HG03139 (cell line): ENCODE measurements around the gene RARB.

Experiments
- ATAC-seq: cut with Tn5 transposase; IDR thresholded peaks from one replicate; pipeline ENCODE4 v1.9.1; 2021; ENCODE audit not compliant: unreplicated experiment

Gene RARB

GRCh38 chr3:25421747-25422146 is 6.3 kb upstream of the RARB start:
- no peak for ATAC-seq

GRCh38 chr3:25423780-25424588 is 4.1 kb upstream of the RARB start:
- no peak for ATAC-seq

GRCh38 chr3:25424614-25425013 is 3.4 kb upstream of the RARB start:
- ATAC-seq: no peak

GRCh38 chr3:25426408-25426807 is 1.7 kb upstream of the RARB start:
- ATAC-seq: no peak

GRCh38 chr3:25427155-25427554 is 908 bp upstream of the RARB start:
- ATAC-seq: no peak

GRCh38 chr3:25427563-25427941 is 511 bp upstream of the RARB start:
- no peak for ATAC-seq

GRCh38 chr3:25428789-25429335 is 799 bp downstream of the RARB start:
- no peak for ATAC-seq

GRCh38 chr3:25429361-25430286 is 1.6 kb downstream of the RARB start:
- no peak for ATAC-seq

- ATAC-seq: no peak
These were observed 2.3 kb downstream of the RARB start for GRCh38 chr3:25430287-25430934.

- ATAC-seq: no peak
These were observed 3.1 kb downstream of the RARB start for GRCh38 chr3:25430935-25431770.

GRCh38 chr3:25432176-25432720 is 4.2 kb downstream of the RARB start:
- ATAC-seq: no peak

GRCh38 chr3:25433106-25433505 is 5.0 kb downstream of the RARB start:
- no peak for ATAC-seq

GRCh38 chr3:25433868-25434267 is 5.8 kb downstream of the RARB start:
- no peak for ATAC-seq

- no peak for ATAC-seq
These were observed 9.9 kb downstream of the RARB start for GRCh38 chr3:25437953-25438352.

- ATAC-seq: no peak
These were observed 10.9 kb downstream of the RARB start for GRCh38 chr3:25438791-25439555.

- ATAC-seq: no peak
These were observed 13.3 kb downstream of the RARB start for GRCh38 chr3:25441234-25441856.

GRCh38 chr3:25442486-25442885 is 14.4 kb downstream of the RARB start:
- ATAC-seq: no peak

- ATAC-seq: no peak
These were observed 16.2 kb downstream of the RARB start for GRCh38 chr3:25444273-25444672.

- ATAC-seq: no peak
These were observed 17.7 kb downstream of the RARB start for GRCh38 chr3:25445731-25446130.
